H1 (cell line): ENCODE results near the gene F11R. TPM values are rescaled to one million over a fixed set of nuclear protein-coding genes. Genes with fewer than 3 reads are reported as not detected.

Experiments
- CTCF ChIA-PET: fragments of 300-600 bp; sonication (Branson Sonifier 250); formaldehyde crosslinking; loops from one replicate; lab custom pipeline; 2021; ENCODE audit not compliant: partially characterized antibody; lab: Charles Lee
- POLR2A ChIA-PET: fragments of 300-600 bp; sonication (Branson Sonifier 250); formaldehyde crosslinking; loops from one replicate; lab custom pipeline; 2021; ENCODE audit warnings: inconsistent platforms; ENCODE audit not compliant: partially characterized antibody; lab: Charles Lee
- DNase-seq, 2 experiments: peaks; one replicate each; pipeline versions ENCODE4 v3.0.0 to v3.0.0-alpha.2; 2010 to 2022; ENCODE audit warnings: low spot score in 2 of 2, low read depth in 1 of 2, mixed read lengths in 1 of 2
- FAIRE-seq: peaks from 2 replicates; lab custom pipeline; 2011; peaks lifted over from hg19 to GRCh38; lab: Jason Lieb, UNC
- H2AFZ ChIP-seq: 2 replicates; pipeline ENCODE4 v1.8.1; 2012; ENCODE audit warnings: low read length, inconsistent platforms
- H2AK5ac ChIP-seq: 2 replicates; pipeline ENCODE4 v1.6.1; 2013; ENCODE audit warnings: low read depth, low read length
- H2BK120ac ChIP-seq: replicated peaks from 2 replicates; pipeline ENCODE3; 2013; ENCODE audit warnings: low read depth, low read length, inconsistent platforms
- H2BK12ac ChIP-seq: 2 replicates; pipeline ENCODE4 v1.6.1; 2013; ENCODE audit warnings: low read depth, low read length
- H2BK15ac ChIP-seq: 2 replicates; pipeline ENCODE4 v1.6.1; 2013; ENCODE audit warnings: low read length
- H2BK20ac ChIP-seq: 2 replicates; pipeline ENCODE4 v1.6.1; 2013; ENCODE audit warnings: low read length
- H2BK5ac ChIP-seq: 2 replicates; pipeline ENCODE4 v1.6.1; 2013; ENCODE audit warnings: low read depth, low read length
- H3K14ac ChIP-seq: 2 replicates; pipeline ENCODE4 v1.6.1; 2013; ENCODE audit warnings: inconsistent platforms; ENCODE audit not compliant: insufficient read length
- H3K18ac ChIP-seq: 2 replicates; pipeline ENCODE4 v1.6.1; 2013; ENCODE audit warnings: low read length; ENCODE audit errors: extremely low read depth
- H3K23ac ChIP-seq: 2 replicates; pipeline ENCODE4 v1.6.1; 2013; ENCODE audit warnings: inconsistent platforms; ENCODE audit not compliant: insufficient read length
- H3K23me2 ChIP-seq: 2 replicates; pipeline ENCODE4 v1.6.1; 2013; ENCODE audit warnings: low read depth, low read length
- H3K27ac ChIP-seq: 2 replicates; pipeline ENCODE4 v1.6.1; 2011; ENCODE audit warnings: low read depth, low read length, inconsistent platforms
- H3K27me3 ChIP-seq, 4 experiments: replicated peaks in 1 of 4; 1 replicate in 1 of 4; 2 replicates in 3 of 4; pipeline versions ENCODE4 v1.6.1 to v1.8.1; 2011 to 2013; ENCODE audit warnings: low read length in 3 of 4, mild to moderate bottlenecking in 3 of 4, inconsistent platforms in 2 of 4, mixed read lengths in 2 of 4, moderate library complexity in 1 of 4; ENCODE audit not compliant: control insufficient read depth in 3 of 4, insufficient read depth in 3 of 4; ENCODE audit errors: extremely low read depth in 1 of 4
- H3K36me3 ChIP-seq, 4 experiments: 2 replicates each; pipeline versions ENCODE4 v1.6.1 to v1.8.1; 2011 to 2013; ENCODE audit warnings: mild to moderate bottlenecking in 4 of 4, low read length in 3 of 4, moderate library complexity in 2 of 4, control low read depth in 1 of 4, inconsistent platforms in 1 of 4; ENCODE audit not compliant: insufficient read depth in 4 of 4, control insufficient read depth in 2 of 4
- H3K4ac ChIP-seq: replicated peaks from 2 replicates; pipeline ENCODE3; 2013; ENCODE audit warnings: low read length, low read depth, mixed read lengths, inconsistent platforms; ENCODE audit not compliant: insufficient read length
- H3K4me1 ChIP-seq, 4 experiments: replicated peaks in 1 of 4; 1 replicate in 1 of 4; 2 replicates in 3 of 4; pipeline versions ENCODE4 v1.6.1 to v1.8.1; 2011 to 2013; ENCODE audit warnings: low read length in 3 of 4, inconsistent platforms in 2 of 4, mixed read lengths in 1 of 4; ENCODE audit not compliant: insufficient read depth in 4 of 4, control insufficient read depth in 3 of 4
- H3K4me2 ChIP-seq, 2 experiments: 2 replicates each; pipeline versions ENCODE4 v1.6.1 to v1.8.1; 2011 to 2013; ENCODE audit warnings: low read depth in 2 of 2, low read length in 2 of 2, control low read depth in 1 of 2, inconsistent platforms in 1 of 2, mild to moderate bottlenecking in 1 of 2; ENCODE audit not compliant: insufficient read depth in 1 of 2
- H3K4me3 ChIP-seq, 4 experiments: fragments of 200-600, 300-600 bp in 1 of 4; sonication (generic), shearing (Covaris generic), sonication (Bioruptor Twin) in 1 of 4; 2 replicates each; pipeline versions ENCODE4 v1.5.1 to v1.8.1; 2011 to 2016; ENCODE audit warnings: low read length in 4 of 4, low read depth in 3 of 4, control low read depth in 2 of 4, inconsistent platforms in 2 of 4, mild to moderate bottlenecking in 2 of 4, mixed read lengths in 1 of 4, moderate library complexity in 1 of 4; ENCODE audit not compliant: insufficient read depth in 2 of 4; ENCODE audit errors: extremely low read depth in 1 of 4
- H3K56ac ChIP-seq: replicated peaks from 2 replicates; pipeline ENCODE3; 2013; ENCODE audit warnings: low read depth, mild to moderate bottlenecking, mixed read lengths, low read length, inconsistent platforms; ENCODE audit not compliant: insufficient read length
- H3K79me1 ChIP-seq: 2 replicates; pipeline ENCODE4 v1.6.1; 2013; ENCODE audit warnings: low read depth, low read length, control low read depth
- H3K79me2 ChIP-seq, 2 experiments: 2 replicates each; pipeline versions ENCODE4 v1.6.1 to v1.8.1; 2012 to 2013; ENCODE audit warnings: low read length in 2 of 2, mild to moderate bottlenecking in 2 of 2, inconsistent platforms in 1 of 2; ENCODE audit not compliant: insufficient read depth in 2 of 2, control insufficient read depth in 1 of 2
- H3K9ac ChIP-seq, 4 experiments: replicated peaks in 1 of 4; 1 replicate in 1 of 4; 2 replicates in 3 of 4; pipeline versions ENCODE4 v1.6.1 to v1.8.1; 2011 to 2013; ENCODE audit warnings: low read depth in 3 of 4, low read length in 3 of 4, control low read depth in 2 of 4, mild to moderate bottlenecking in 2 of 4, moderate library complexity in 2 of 4, inconsistent platforms in 1 of 4; ENCODE audit errors: extremely low read depth in 1 of 4
- H3K9me3 ChIP-seq, 2 experiments: 2 replicates each; pipeline versions ENCODE4 v1.6.1 to v1.8.1; 2012 to 2013; ENCODE audit warnings: mild to moderate bottlenecking in 2 of 2, moderate library complexity in 2 of 2, control low read depth in 1 of 2, inconsistent platforms in 1 of 2, low read depth in 1 of 2, low read length in 1 of 2, mixed read lengths in 1 of 2; ENCODE audit not compliant: insufficient read depth in 2 of 2
- H4K20me1 ChIP-seq, 2 experiments: replicated peaks in 1 of 2; 2 replicates each; pipeline versions ENCODE3 to v1.8.1; 2011 to 2013; ENCODE audit warnings: inconsistent platforms in 2 of 2, low read length in 2 of 2, mild to moderate bottlenecking in 1 of 2; ENCODE audit not compliant: insufficient read depth in 2 of 2, control insufficient read depth in 1 of 2
- H4K5ac ChIP-seq: 2 replicates; pipeline ENCODE4 v1.6.1; 2013; ENCODE audit warnings: low read length, low read depth, mixed read lengths, inconsistent platforms; ENCODE audit not compliant: insufficient read length
- H4K8ac ChIP-seq: 2 replicates; pipeline ENCODE4 v1.8.0; 2013; ENCODE audit warnings: mild to moderate bottlenecking, moderate library complexity, low read length, inconsistent platforms; ENCODE audit not compliant: insufficient read depth; ENCODE audit errors: extremely low read depth
- H4K91ac ChIP-seq: replicated peaks from 2 replicates; pipeline ENCODE3; 2013; ENCODE audit warnings: low read length, mixed read lengths, inconsistent platforms; ENCODE audit not compliant: insufficient read length
- CBX5 ChIP-seq: fragments of 300-800, 300-1000 bp; sonication (generic); IDR thresholded peaks from 2 replicates; pipeline ENCODE4 v1.7.1; 2016; ENCODE audit warnings: antibody characterized with exemption, low read length, low read depth
- ZNF274 ChIP-seq: IDR thresholded peaks from 2 replicates; pipeline ENCODE4 v1.7.0; 2012; ENCODE audit warnings: low read length, borderline replicate concordance; ENCODE audit errors: extremely low read depth
- WGBS, 2 experiments: shearing (Covaris generic) in 1 of 2; methylation state at CpG; one replicate each; pipeline versions ENCODE4 v1.1.6 to v1.1.7; 2013 to 2015; ENCODE audit warnings: low lambda C conversion rate in 2 of 2, mixed read lengths in 2 of 2, inconsistent platforms in 1 of 2, low coverage in 1 of 2, missing lambda C conversion rate in 1 of 2; ENCODE audit not compliant: insufficient replicate concordance in 2 of 2, insufficient coverage in 1 of 2, insufficient read length in 1 of 2; ENCODE audit errors: extremely low coverage in 1 of 2, missing lambda C conversion rate in 1 of 2; 5-methylcytosine and 5-hydroxymethylcytosine counted together
- polyA plus RNA-seq, 7 experiments: library from polyadenylated mRNA; depleted of rRNA in 3 of 7; stranded (reverse) in 5 of 7; unstranded in 2 of 7; fragments of >200 nt in 5 of 7; fragments of 200-250 nt in 2 of 7; gene quantifications; 1 replicate in 5 of 7; 2 replicates in 1 of 7; 4 replicates in 1 of 7; pipeline versions ENCODE4 v1.2.1 to v1.2.3, GENCODE V29; 2011 to 2013; ENCODE audit warnings: missing spikeins in 2 of 7, mixed read lengths in 2 of 7
- total RNA-seq: library from RNA; stranded (reverse); fragmentation: NEBNext Ultra II Directional; extraction: Animal tissue kit (Norgen Biotek cat#: 25700); gene quantifications from 2 replicates; pipeline ENCODE4 v1.2.1, GENCODE V29; 2021

F11R gene
- total and polyA plus RNA-seq, 2 of the 8 experiments (the other 6 are each of a cell fraction or from before 2014, with no cell fraction given) = 159 to 200 TPM

DNA sequence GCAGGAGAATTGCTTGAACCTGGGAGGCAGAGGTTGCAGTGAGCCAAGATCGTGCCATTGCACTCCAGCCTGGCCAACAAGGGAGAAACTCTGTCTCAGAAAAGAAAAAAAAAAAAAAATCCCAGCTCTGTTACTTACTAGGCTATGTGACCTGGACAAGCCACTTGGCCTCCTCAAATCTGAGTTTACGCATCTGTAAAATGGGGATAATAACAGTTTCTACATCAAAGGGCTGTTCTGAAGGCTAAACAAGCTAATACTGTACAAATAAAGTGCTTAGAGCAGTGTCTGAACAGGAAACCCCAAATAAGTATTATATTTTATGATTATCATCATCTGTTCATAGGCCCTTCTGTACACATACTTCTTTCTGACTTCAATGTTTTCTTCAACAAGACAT is 13.6 kb downstream of the F11R start:
- WGBS, 2 experiments = 90% methylated on average over 2 of the region's 2 CpGs; no CpG with 5 or more reads in 1 of the 2 experiments
- no peak overlapping the region for H4K8ac ChIP-seq
- H4K91ac ChIP-seq = no peak overlapping the region
- H3K36me3 ChIP-seq = peaks cover 0 to 7% (median 2%) of the 10 kb centered on the region in 4 experiments; a peak in 3 of 8 replicates
- peaks cover 7 to 19% of the 10 kb centered on the region in 2 experiments for H4K20me1 ChIP-seq
- no peak overlapping the region for H2BK12ac ChIP-seq
- no peak overlapping the region for H3K4me3 ChIP-seq
- no peak overlapping the region for H3K18ac ChIP-seq
- H3K56ac ChIP-seq = no peak overlapping the region
- H3K4me2 ChIP-seq = no peak overlapping the region
- DNase-seq = no peak
- H2BK120ac ChIP-seq = no peak overlapping the region
- no peak overlapping the region for H2BK20ac ChIP-seq
- POLR2A ChIA-PET = interaction anchor here (0.6 to 2.5 kb wide), 8 partner anchors 11 to 125 kb away, joined by 3 to 7 read pairs (median 3); partner anchors contain the start of genes DEDD and F11R
- H3K79me2 ChIP-seq = peaks cover 32 to 92% of the 10 kb centered on the region in 2 experiments
- no peaks in the 10 kb centered on the region for H3K9me3 ChIP-seq
- TF ChIP-seq CBX5 (no peak), ZNF274 (no peak)
- TF ChIP-seq, all 59 proteins: peak for 0
- Histone ChIP-seq H2AK5ac (no peak overlapping the region), H2BK5ac (no peak overlapping the region), H3K14ac (no peak overlapping the region), H2BK15ac (no peak overlapping the region), H3K4me1 (no peaks in the 10 kb centered on the region; a peak in 1 of 7 replicates), H3K79me1 (peaks cover 9% of the 10 kb centered on the region), H4K5ac (no peak overlapping the region), H3K27me3 (no peaks in the 10 kb centered on the region), H3K23ac (no peak overlapping the region), H3K4ac (no peak overlapping the region), H2AFZ (no peak overlapping the region), H3K23me2 (no peaks in the 10 kb centered on the region), H3K27ac (no peak overlapping the region), H3K9ac (no peak overlapping the region)
- CTCF ChIA-PET = interaction anchor here (0.6 to 9.8 kb wide), 4 partner anchors 9 to 44 kb away, joined by 3 to 58 read pairs (median 7); partner anchors contain the start of gene F11R
- no peak for FAIRE-seq
